Thoracic aorta (tissue), 2 donors: Measurements from ENCODE around the gene SLC4A1AP. TPM values are rescaled to one million over a fixed set of nuclear protein-coding genes. Genes with fewer than 3 reads are reported as not detected.
A peak's percentile ranks its signal among the peaks of the same experiment; 100 is the strongest.

Experiments
- ATAC-seq: fragments of 150-250 bp; one replicate; pipeline ENCODE4 v1.8.0; 2017; ENCODE audit warnings: low read depth; ENCODE audit not compliant: insufficient number of reproducible peaks, low FRiP score
- DNase-seq: peaks from one replicate; pipeline ENCODE4 v3.0.0-alpha.2; 2020; ENCODE audit warnings: low spot score
- H3K27ac ChIP-seq, 2 donors: fragments of 200-600 bp; sonication (generic); 1 replicate in 1 of 2; 2 replicates in 1 of 2; pipeline ENCODE4 v1.5.1; 2016; ENCODE audit warnings: mild to moderate bottlenecking in 2 of 2, moderate library complexity in 2 of 2
- H3K27me3 ChIP-seq: fragments of 200-600 bp; sonication (generic); replicated peaks from 2 replicates; pipeline ENCODE4 v1.6.0; 2016; ENCODE audit warnings: mild to moderate bottlenecking; ENCODE audit not compliant: insufficient read depth
- H3K36me3 ChIP-seq: fragments of 200-600 bp; sonication (generic); one replicate; pipeline ENCODE4 v1.5.1; 2016
- H3K4me1 ChIP-seq, 2 donors: fragments of 200-600 bp; sonication (generic); 1 replicate in 1 of 2; 2 replicates in 1 of 2; pipeline versions ENCODE4 v1.5.1 to v1.6.0; 2016; ENCODE audit warnings: low read depth in 2 of 2, mild to moderate bottlenecking in 1 of 2; ENCODE audit not compliant: control insufficient read depth in 1 of 2
- H3K4me3 ChIP-seq: fragments of 200-600 bp; sonication (generic); 2 replicates; pipeline ENCODE4 v1.5.1; 2016; ENCODE audit warnings: mild to moderate bottlenecking
- H3K9me3 ChIP-seq: fragments of 200-600 bp; sonication (generic); 2 replicates; pipeline ENCODE4 v1.5.1; 2016
- CTCF ChIP-seq: fragments of 200-600 bp; sonication (generic); IDR thresholded peaks from one replicate; pipeline ENCODE4 v1.5.1; 2019; ENCODE audit warnings: antibody characterized with exemption
- total RNA-seq, 2 donors: library from RNA; depleted of rRNA; stranded (reverse); fragments of >200 nt; gene quantifications; one replicate each; pipeline versions ENCODE4 v1.1.0 to v1.2.3, GENCODE V29; 2016

Gene SLC4A1AP
- total RNA-seq, 2 donors from 2014 or later = 19.8 to 23.7 TPM

GRCh38 chr2:27730980-27731691, 67.4 kb downstream of the SLC4A1AP start:
- DNase-seq (no peak), ATAC-seq (no peak)
- H3K9me3 ChIP-seq = no peaks in the 10 kb centered on the region
- no peak overlapping the region for H3K27ac ChIP-seq
- H3K4me1 ChIP-seq = peaks cover 13 to 34% of the 10 kb centered on the region in 2 donors
- no peaks in the 10 kb centered on the region for H3K36me3 ChIP-seq
- TF ChIP-seq CTCF = no peak
- no peak overlapping the region for H3K4me3 ChIP-seq
- no peaks in the 10 kb centered on the region for H3K27me3 ChIP-seq

GRCh38 chr2:27734305-27734704, 70.6 kb downstream of the SLC4A1AP start:
- TF ChIP-seq CTCF = no peak

GRCh38 chr2:27735263-27735904, 71.7 kb downstream of the SLC4A1AP start:
- peaks cover 15 to 33% of the 10 kb centered on the region in 2 donors for H3K4me1 ChIP-seq
- ATAC-seq = peak; percentile 85
- peak overlapping the region; percentile 84 to 91 for H3K27ac ChIP-seq
- no peaks in the 10 kb centered on the region for H3K9me3 ChIP-seq
- TF ChIP-seq CTCF = no peak
- peak; percentile 74 for DNase-seq
- H3K27me3 ChIP-seq = no peaks in the 10 kb centered on the region
- H3K36me3 ChIP-seq = no peaks in the 10 kb centered on the region
- peak overlapping the region; percentile 71 for H3K4me3 ChIP-seq

More at GRCh38 chr2:27734305-27734704, 70.6 kb downstream of the SLC4A1AP start:
- H3K27ac ChIP-seq = peak overlapping the region in 1 of 2 donors; percentile 84
- DNase-seq (no peak), ATAC-seq (no peak)
- H3K9me3 ChIP-seq = no peaks in the 10 kb centered on the region
- H3K4me3 ChIP-seq = no peak overlapping the region
- H3K36me3 ChIP-seq = no peaks in the 10 kb centered on the region
- peaks cover 15 to 33% of the 10 kb centered on the region in 2 donors for H3K4me1 ChIP-seq
- no peaks in the 10 kb centered on the region for H3K27me3 ChIP-seq

- no peak for TF ChIP-seq CTCF
- no peaks in the 10 kb centered on the region for H3K9me3 ChIP-seq
- peak overlapping the region; percentile 84 to 91 for H3K27ac ChIP-seq
- H3K4me1 ChIP-seq = peaks cover 15 to 33% of the 10 kb centered on the region in 2 donors
- DNase-seq (no peak), ATAC-seq (no peak)
- H3K4me3 ChIP-seq = peak overlapping the region; percentile 71
- H3K27me3 ChIP-seq = no peaks in the 10 kb centered on the region
- no peaks in the 10 kb centered on the region for H3K36me3 ChIP-seq
Observed at GRCh38 chr2:27736031-27736889, 72.6 kb downstream of the SLC4A1AP start.

- no peak for ATAC-seq
- no peak for TF ChIP-seq CTCF
- Histone ChIP-seq H3K27me3 (no peaks in the 10 kb centered on the region), H3K9me3 (no peaks in the 10 kb centered on the region), H3K4me1 (peaks cover 15 to 33% of the 10 kb centered on the region in 2 donors), H3K4me3 (no peak overlapping the region), H3K36me3 (no peaks in the 10 kb centered on the region), H3K27ac (peak overlapping the region; percentile 84 to 91)
- no peak for DNase-seq
Observed at GRCh38 chr2:27736890-27737204, 73.2 kb downstream of the SLC4A1AP start.
